ENCODE data around the gene THAP12.

DNA sequence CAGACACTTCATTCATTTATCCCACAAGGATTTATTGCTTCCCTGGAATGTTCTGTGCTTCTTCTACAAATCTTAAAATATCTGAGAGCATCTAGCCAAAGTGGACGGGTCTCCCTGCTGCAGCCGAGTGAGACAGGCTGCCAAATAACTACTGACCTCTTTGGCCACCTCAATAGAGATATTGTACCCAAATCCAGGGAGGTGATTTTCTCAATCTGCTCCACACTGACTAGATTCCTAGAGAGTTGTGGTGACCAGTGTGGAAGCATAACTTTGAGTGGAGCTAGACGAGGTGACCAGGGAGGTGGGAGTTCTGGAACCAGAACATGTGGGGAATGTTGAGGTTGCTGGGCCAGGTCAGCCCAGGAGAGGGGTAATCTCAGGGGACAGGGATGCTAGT is 77.5 kb downstream of the THAP12 start:
- TF ChIP-seq POLR2A (IDR thresholded peaks at IDR 0.05; ENCODE audit: low read depth, low read length) (no peak), POLR2AphosphoS5 (IDR thresholded peaks at IDR 0.05; ENCODE audit: low read depth, low read length) (no peak), TAF1 (IDR thresholded peaks at IDR 0.05; ENCODE audit: low read depth, low read length) (no peak), POU2F2 (IDR thresholded peaks at IDR 0.05; ENCODE audit: low read depth, low read length) (no peak)

Measured in GM12891 (cell line).